Stomach (tissue), 19 donors: ENCODE measurements around the gene TUSC1. TPM values are rescaled to one million over a fixed set of nuclear protein-coding genes. Genes with fewer than 3 reads are reported as not detected.
A peak's percentile ranks its signal among the peaks of the same experiment; 100 is the strongest.

Experiments
- DNase-seq, 2 donors: peaks; one replicate each; pipeline versions ENCODE4 v3.0.0 to v3.0.0-alpha.2; 2013 to 2019
- H3K27ac ChIP-seq, 5 donors: fragments of 200-600 bp in 4 of 5; sonication (generic) in 4 of 5; one replicate each; pipeline ENCODE4 v1.5.1; 2013 to 2019; ENCODE audit warnings: mild to moderate bottlenecking in 1 of 5, moderate library complexity in 1 of 5
- H3K27me3 ChIP-seq, 3 donors: fragments of 200-600 bp; sonication (generic); one replicate each; pipeline ENCODE4 v1.5.1; 2017 to 2019; ENCODE audit warnings: mixed run types in 1 of 3
- H3K36me3 ChIP-seq, 4 donors: fragments of 200-600 bp; sonication (generic); 1 replicate in 3 of 4; 2 replicates in 1 of 4; pipeline ENCODE4 v1.5.1; 2016 to 2019
- H3K4me1 ChIP-seq, 4 donors: fragments of 200-600 bp; sonication (generic); one replicate each; pipeline ENCODE4 v1.5.1; 2016 to 2019
- H3K4me3 ChIP-seq, 4 donors: fragments of 200-600 bp; sonication (generic) in 3 of 4; one replicate each; pipeline ENCODE4 v1.5.1; 2016 to 2019; ENCODE audit warnings: mild to moderate bottlenecking in 1 of 4
- H3K9me3 ChIP-seq, 4 donors: fragments of 200-600 bp; sonication (generic); one replicate each; pipeline ENCODE4 v1.5.1; 2016 to 2019
- CTCF ChIP-seq, 7 experiments: fragments of 450-650 bp in 4 of 7; fragments of 200-600 bp in 3 of 7; sonication (generic) in 3 of 7; IDR thresholded peaks; one replicate each; pipeline ENCODE4 v1.5.1; 2016 to 2019; ENCODE audit warnings: antibody characterized with exemption in 7 of 7, control low read depth in 2 of 7, mild to moderate bottlenecking in 1 of 7
- EP300 ChIP-seq: sonication (generic); formaldehyde crosslinking; IDR thresholded peaks from one replicate; pipeline ENCODE4 v1.6.1; 2017; ENCODE audit warnings: antibody characterized with exemption
- POLR2A ChIP-seq, 4 donors: fragments of 450-650 bp; IDR thresholded peaks; one replicate each; pipeline ENCODE4 v1.6.1; 2016; ENCODE audit warnings: antibody characterized with exemption in 4 of 4, control low read depth in 2 of 4, mild to moderate bottlenecking in 1 of 4, moderate library complexity in 1 of 4
- POLR2AphosphoS5 ChIP-seq, 3 donors: sonication (generic); formaldehyde crosslinking; IDR thresholded peaks; one replicate each; pipeline ENCODE4 v1.6.1; 2016; ENCODE audit warnings: antibody characterized with exemption in 3 of 3
- WGBS, 5 donors: extraction: QIAGEN DNeasy Blood & Tissue Kit in 3 of 5; methylation state at CpG; one replicate each; pipeline versions ENCODE4 v1.1.5 to v1.1.7; 2013 to 2018; 5-methylcytosine and 5-hydroxymethylcytosine counted together
- intact Hi-C: fragments of 100-400 bp; cut with DNase I; formaldehyde crosslinking; loops from one replicate; pipeline ENCODE4 v1.15.1; 2023; ENCODE audit warnings: low total_unique reads
- long read RNA-seq, 10 donors: transcript quantifications; one replicate each; lab custom pipeline, GENCODE V29; 2026
- polyA plus RNA-seq, 3 donors: library from polyadenylated mRNA; stranded (reverse); fragments of 200-250 nt; gene quantifications; one replicate each; pipeline ENCODE4 v1.2.3, GENCODE V29; 2013
- total RNA-seq, 5 donors: library from RNA; depleted of rRNA; stranded (reverse); fragments of >200 nt; gene quantifications; one replicate each; pipeline versions ENCODE4 v1.1.0 to v1.2.3, GENCODE V29; 2014 to 2016
- donor health status: healthy with polysubstance abuse.
- donor health status: Bipolar disorder and iron deficiency.
- donor health status: healthy.

Gene TUSC1
- total RNA-seq (100 to 1,000 TPM in 1 of 5 donors, 10 to 100 TPM in 3, under 1 TPM in 1; 0.58 to 143 (median 15.8) TPM), polyA plus RNA-seq (10 to 100 TPM in 2 of 3 donors, 1 to 10 TPM in 1; 9.9 to 10.5 (median 10.4) TPM)
- long read RNA-seq, donor 1, transcript TUSC1-201 (1 exons, 2,052 nt) = major isoform, 15 of 15 reads
- long read RNA-seq, donor 1, partial matches to known transcripts = 0 of 15 reads
- long read RNA-seq, donor 1, other reads (novel, unspliced or antisense) = 0 of 15 reads
- long read RNA-seq, donor 2, transcript TUSC1-201 (1 exons, 2,052 nt) = major isoform, 19 of 19 reads
- long read RNA-seq, donor 2, partial matches to known transcripts = 0 of 19 reads
- long read RNA-seq, donor 2, other reads (novel, unspliced or antisense) = 0 of 19 reads
- long read RNA-seq, donor 3, transcript TUSC1-201 (1 exons, 2,052 nt) = major isoform, 13 of 13 reads
- long read RNA-seq, donor 3, partial matches to known transcripts = 0 of 13 reads
- long read RNA-seq, donor 3, other reads (novel, unspliced or antisense) = 0 of 13 reads
- long read RNA-seq, donor 4, transcript TUSC1-201 (1 exons, 2,052 nt) = major isoform, 5 of 5 reads
- long read RNA-seq, donor 4, partial matches to known transcripts = 0 of 5 reads
- long read RNA-seq, donor 4, other reads (novel, unspliced or antisense) = 0 of 5 reads
- long read RNA-seq, donor 5, transcript TUSC1-201 (1 exons, 2,052 nt) = major isoform, 28 of 28 reads
- long read RNA-seq, donor 5, partial matches to known transcripts = 0 of 28 reads
- long read RNA-seq, donor 5, other reads (novel, unspliced or antisense) = 0 of 28 reads
- long read RNA-seq, donor 6, transcript TUSC1-201 (1 exons, 2,052 nt) = major isoform, 31 of 31 reads
- long read RNA-seq, donor 6, partial matches to known transcripts = 0 of 31 reads
- long read RNA-seq, donor 6, other reads (novel, unspliced or antisense) = 0 of 31 reads
- long read RNA-seq, donor 7, transcript TUSC1-201 (1 exons, 2,052 nt) = major isoform, 30 of 30 reads
- long read RNA-seq, donor 7, partial matches to known transcripts = 0 of 30 reads
- long read RNA-seq, donor 7, other reads (novel, unspliced or antisense) = 0 of 30 reads
- long read RNA-seq, donor 8, transcript TUSC1-201 (1 exons, 2,052 nt) = major isoform, 21 of 21 reads
- long read RNA-seq, donor 8, partial matches to known transcripts = 0 of 21 reads
- long read RNA-seq, donor 8, other reads (novel, unspliced or antisense) = 0 of 21 reads
- long read RNA-seq, donor 9, transcript TUSC1-201 (1 exons, 2,052 nt) = major isoform, 31 of 31 reads
- long read RNA-seq, donor 9, partial matches to known transcripts = 0 of 31 reads
- long read RNA-seq, donor 9, other reads (novel, unspliced or antisense) = 0 of 31 reads
- long read RNA-seq, donor 10, transcript TUSC1-201 (1 exons, 2,052 nt) = major isoform, 13 of 13 reads
- long read RNA-seq, donor 10, partial matches to known transcripts = 0 of 13 reads
- long read RNA-seq, donor 10, other reads (novel, unspliced or antisense) = 0 of 13 reads

GRCh38 chr9:25678147-25678666 lies at the start of gene TUSC1:
TUSC1 (minus strand) TSS chr9:25678444; CDS start chr9:25678312, 132 bp downstream.
- intact Hi-C loops = no loop called here
- peak; percentile 75 to 93 for DNase-seq
- H3K27ac ChIP-seq = peak within 1 kb of the TSS; percentile 98 to 100 (median 99)
- TF ChIP-seq EP300 = no peak
- peak in 1 of 7 experiments; percentile 27 for TF ChIP-seq CTCF (IDR thresholded peaks at IDR 0.05)
- TF ChIP-seq POLR2A (IDR thresholded peaks at IDR 0.05) = no peak
- peak; percentile 6 to 81 (median 66) for TF ChIP-seq POLR2AphosphoS5 (IDR thresholded peaks at IDR 0.05)
- WGBS, 5 donors = 1 to 9% (median 2%) methylated on average over 9 to 57 of the region's 57 CpGs
- H3K27me3 ChIP-seq = peaks cover 0 to 6% (median 0%) of the 10 kb centered on the region in 3 donors
- H3K4me3 ChIP-seq = peak within 1 kb of the TSS; percentile 68 to 89 (median 84)
- no peaks in the 10 kb centered on the region for H3K36me3 ChIP-seq
- H3K9me3 ChIP-seq = no peaks in the 10 kb centered on the region
- peaks cover 5 to 22% (median 14%) of the 10 kb centered on the region in 4 donors for H3K4me1 ChIP-seq

GRCh38 chr9:25726871-25727410 lies 48.7 kb upstream of the TUSC1 start:
- H3K36me3 ChIP-seq = no peaks in the 10 kb centered on the region
- no peaks in the 10 kb centered on the region for H3K27me3 ChIP-seq
- WGBS, 5 donors = 46 to 76% (median 50%) methylated on average over 2 of the region's 2 CpGs
- DNase-seq = no peak
- H3K9me3 ChIP-seq = no peaks in the 10 kb centered on the region
- no peak overlapping the region for H3K27ac ChIP-seq
- intact Hi-C loops = no loop called here
- TF ChIP-seq CTCF (IDR thresholded peaks at IDR 0.05) = no peak
- TF ChIP-seq EP300 = no peak
- no peak for TF ChIP-seq POLR2A (IDR thresholded peaks at IDR 0.05)
- no peak for TF ChIP-seq POLR2AphosphoS5 (IDR thresholded peaks at IDR 0.05)
- no peaks in the 10 kb centered on the region for H3K4me1 ChIP-seq
- no peak overlapping the region for H3K4me3 ChIP-seq

GRCh38 chr9:25724424-25724823 lies 46.2 kb upstream of the TUSC1 start:
- Histone ChIP-seq H3K4me1 (no peaks in the 10 kb centered on the region), H3K9me3 (no peaks in the 10 kb centered on the region), H3K27ac (no peak overlapping the region), H3K4me3 (no peak overlapping the region), H3K36me3 (no peaks in the 10 kb centered on the region), H3K27me3 (no peaks in the 10 kb centered on the region)
- 75 to 89% (median 88%) methylated on average over 3 of the region's 3 CpGs for WGBS, 5 donors
- no peak for DNase-seq
- intact Hi-C loops = no loop called here
- TF ChIP-seq CTCF (IDR thresholded peaks at IDR 0.05) = no peak
- no peak for TF ChIP-seq EP300
- TF ChIP-seq POLR2A (IDR thresholded peaks at IDR 0.05) = no peak
- no peak for TF ChIP-seq POLR2AphosphoS5 (IDR thresholded peaks at IDR 0.05)
